HG02642 (cell line): Measurements from ENCODE around the gene SLF1.

Source experiments
- ATAC-seq: cut with Tn5 transposase; IDR thresholded peaks from one replicate; pipeline ENCODE4 v1.9.1; 2021; ENCODE audit warnings: mild to moderate bottlenecking; ENCODE audit not compliant: unreplicated experiment, poor library complexity

Gene SLF1

DNA sequence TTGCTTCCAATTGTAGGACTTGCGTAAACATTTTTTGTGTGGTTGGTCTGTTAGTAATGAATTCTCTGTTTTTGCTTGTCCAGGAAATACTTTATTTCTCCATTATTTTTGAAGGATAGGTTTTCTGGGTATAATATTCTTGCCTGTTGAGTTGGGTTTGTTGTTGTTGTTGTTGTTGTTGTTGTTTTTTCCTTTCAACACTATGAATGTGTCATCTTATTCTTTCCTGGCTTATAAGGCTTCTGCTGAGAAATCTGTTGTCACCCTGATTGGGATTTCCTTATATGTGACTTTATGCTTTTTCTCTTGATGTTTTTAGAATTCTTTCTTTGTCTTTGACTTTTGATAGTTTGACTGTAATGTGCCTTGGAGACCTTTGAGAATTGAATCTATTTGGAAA, 39.8 kb downstream of the SLF1 start:
- ATAC-seq: no peak

GRCh38 chr5:94660506-94660905, 42.0 kb downstream of the SLF1 start:
- no peak for ATAC-seq

GRCh38 chr5:94661086-94661485, 42.6 kb downstream of the SLF1 start:
- ATAC-seq: no peak

DNA sequence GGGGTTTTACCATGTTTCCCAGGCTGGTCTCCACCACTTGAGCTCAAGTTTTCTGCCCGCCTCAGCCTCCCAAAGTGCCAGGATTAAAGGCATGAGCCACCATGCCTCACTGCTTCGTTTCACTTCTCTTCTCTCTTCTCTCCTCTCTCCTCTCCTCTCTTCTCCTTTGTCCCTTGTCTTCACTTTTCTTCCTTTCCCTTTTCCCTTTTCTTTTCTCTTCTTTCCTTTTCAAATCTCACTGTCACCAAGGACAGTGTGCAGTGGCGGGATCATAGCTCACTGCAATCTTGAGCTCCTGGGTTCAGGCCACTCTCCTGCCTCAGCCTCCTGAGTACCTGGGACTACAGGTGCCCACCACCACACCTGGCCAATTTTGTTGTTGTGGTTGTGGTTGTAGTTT, 49.5 kb downstream of the SLF1 start:
- no peak for ATAC-seq

DNA sequence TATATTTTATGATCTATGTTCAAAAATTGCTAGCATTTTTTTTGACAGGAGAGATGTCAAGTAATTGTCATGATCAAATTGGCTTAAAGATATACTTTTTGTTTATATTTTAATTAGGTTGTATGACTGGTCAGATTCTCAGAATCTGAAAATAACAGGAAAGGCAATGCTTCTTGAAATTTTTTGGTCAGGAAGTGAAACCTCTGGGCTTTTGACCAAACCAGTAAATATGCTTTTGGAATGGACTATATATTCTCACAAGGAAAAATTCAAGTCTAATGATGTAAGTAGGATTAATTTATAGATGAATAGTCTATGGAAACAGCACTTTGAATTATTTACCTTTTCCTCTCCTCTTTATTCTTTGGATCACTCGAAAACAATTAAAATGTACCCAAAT, 52.3 kb downstream of the SLF1 start:
- no peak for ATAC-seq

- ATAC-seq: no peak
Observed at GRCh38 chr5:94672746-94673145, 54.3 kb downstream of the SLF1 start.

- no peak for ATAC-seq
Observed at GRCh38 chr5:94674490-94675382, 56.3 kb downstream of the SLF1 start.

DNA sequence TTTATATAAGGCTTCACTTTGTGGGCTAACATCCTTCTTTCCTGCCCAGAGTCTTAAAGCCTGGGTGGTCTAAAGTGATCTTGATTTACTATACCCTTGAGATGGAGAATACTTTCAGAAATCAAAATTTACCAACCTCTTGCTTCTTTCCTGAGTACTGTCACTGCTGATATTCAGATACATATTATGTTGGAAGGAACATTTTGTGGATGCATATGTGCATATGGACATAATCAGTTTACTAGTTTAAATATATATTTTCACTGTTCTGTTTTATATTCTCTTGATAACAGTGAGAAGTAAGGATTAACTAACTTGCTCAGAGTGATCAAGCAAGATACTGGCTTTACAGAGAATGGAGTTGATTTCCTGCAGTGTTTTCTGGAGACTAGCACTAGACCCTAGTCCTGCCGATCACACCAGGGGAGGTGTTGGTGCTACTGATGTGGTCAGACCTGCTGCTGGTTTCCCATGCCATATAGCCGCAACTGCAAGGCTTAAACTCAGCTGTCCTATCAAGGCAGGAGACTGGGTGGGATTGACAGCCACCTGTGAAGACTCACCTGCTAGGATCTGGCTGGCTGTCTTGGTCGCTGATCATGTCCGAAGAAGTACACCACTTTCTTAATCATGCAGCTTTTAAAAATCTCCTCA, 57.6 kb downstream of the SLF1 start:
- ATAC-seq: no peak

DNA sequence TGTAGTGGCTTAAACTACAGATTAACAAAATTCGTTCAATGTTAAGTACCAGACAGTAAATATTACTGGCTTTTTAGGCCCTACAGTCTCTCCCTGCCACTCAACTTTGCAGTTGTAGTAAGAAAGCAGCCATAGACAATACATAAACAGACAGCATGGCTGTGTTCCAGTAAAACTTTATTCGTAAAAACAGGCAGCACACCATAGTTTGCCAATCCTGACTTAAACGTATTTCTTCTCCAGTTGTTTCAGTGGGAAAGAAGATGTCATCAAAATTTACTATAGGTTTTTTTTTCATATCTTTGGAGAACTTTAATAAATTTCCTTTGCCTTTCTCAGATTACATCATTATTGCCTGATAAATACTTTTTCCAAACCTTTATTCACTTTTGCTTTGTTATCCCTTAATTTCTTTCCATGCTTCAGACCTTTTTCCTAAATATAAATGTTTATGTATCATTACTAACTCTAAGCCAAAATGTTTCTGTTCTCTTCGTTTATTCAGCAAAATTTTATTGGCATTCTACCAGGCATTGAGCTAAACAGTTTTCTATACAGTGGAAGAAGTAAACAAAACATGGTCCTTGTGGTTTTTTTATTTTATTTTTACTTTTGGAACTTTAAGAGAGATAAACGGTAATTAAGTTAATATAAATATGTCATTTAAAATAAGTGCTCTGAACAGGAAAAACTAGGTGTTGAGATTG, 64.5 kb downstream of the SLF1 start:
- no peak for ATAC-seq

DNA sequence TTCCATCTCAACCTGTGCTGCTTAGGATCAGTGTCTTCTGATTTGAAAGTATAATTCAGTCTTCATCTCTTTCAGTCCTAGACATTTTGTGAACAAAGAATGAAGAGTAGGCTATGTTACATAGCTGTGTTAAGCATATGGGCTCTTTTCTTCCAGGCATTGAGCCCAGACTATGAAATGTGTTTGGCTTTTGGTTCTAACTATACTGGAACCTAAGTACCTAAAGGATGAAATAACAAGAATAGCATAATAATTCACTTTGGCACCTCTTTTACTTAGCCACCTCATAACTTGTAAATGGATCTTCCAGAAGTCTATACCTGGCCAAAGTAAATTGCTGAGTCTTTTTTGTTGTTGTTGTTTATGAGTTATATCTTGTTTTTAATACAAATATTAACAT, 71.4 kb downstream of the SLF1 start:
- ATAC-seq: no peak

DNA sequence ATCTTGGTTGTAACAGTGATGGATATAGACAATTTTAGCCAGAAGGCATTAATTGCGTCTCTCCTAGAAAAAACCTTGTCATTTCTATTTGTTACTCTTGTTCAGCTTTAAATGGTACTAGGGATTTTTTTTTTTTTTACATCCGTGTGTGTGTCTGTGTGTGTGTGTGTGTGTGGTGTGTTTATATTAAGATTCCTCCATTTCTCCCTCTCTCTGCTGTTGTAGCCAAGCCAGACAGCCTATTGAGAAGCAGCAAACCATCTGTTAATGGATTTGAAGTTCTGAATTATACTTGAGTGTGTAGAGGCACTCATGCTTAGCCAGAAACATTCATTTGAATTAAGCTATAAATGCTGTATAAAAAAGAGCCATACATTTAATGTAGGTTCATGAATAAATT, 72.3 kb downstream of the SLF1 start:
- ATAC-seq: no peak

DNA sequence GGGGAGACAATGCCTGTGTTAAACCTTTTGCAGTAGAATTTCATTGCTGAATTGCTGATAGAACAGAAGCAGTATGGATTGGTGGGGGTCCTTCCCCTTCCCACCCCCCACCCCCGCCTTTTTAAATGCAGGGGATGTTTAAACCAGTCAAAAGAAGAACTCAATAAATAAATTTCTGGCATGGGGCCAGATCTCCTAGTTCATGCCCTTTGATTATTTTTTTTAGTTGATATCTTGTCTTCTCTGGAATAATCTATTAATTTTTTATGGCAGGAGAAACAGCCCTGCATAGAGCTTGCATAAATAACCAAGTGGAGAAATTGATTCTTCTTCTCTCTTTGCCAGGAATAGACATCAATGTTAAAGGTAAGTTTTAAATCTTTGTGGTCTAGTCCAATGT, 72.8 kb downstream of the SLF1 start:
- no peak for ATAC-seq

GRCh38 chr5:94691949-94692348, 73.5 kb downstream of the SLF1 start:
- no peak for ATAC-seq

- ATAC-seq: no peak
Observed at GRCh38 chr5:94692581-94692980, 74.1 kb downstream of the SLF1 start.

DNA sequence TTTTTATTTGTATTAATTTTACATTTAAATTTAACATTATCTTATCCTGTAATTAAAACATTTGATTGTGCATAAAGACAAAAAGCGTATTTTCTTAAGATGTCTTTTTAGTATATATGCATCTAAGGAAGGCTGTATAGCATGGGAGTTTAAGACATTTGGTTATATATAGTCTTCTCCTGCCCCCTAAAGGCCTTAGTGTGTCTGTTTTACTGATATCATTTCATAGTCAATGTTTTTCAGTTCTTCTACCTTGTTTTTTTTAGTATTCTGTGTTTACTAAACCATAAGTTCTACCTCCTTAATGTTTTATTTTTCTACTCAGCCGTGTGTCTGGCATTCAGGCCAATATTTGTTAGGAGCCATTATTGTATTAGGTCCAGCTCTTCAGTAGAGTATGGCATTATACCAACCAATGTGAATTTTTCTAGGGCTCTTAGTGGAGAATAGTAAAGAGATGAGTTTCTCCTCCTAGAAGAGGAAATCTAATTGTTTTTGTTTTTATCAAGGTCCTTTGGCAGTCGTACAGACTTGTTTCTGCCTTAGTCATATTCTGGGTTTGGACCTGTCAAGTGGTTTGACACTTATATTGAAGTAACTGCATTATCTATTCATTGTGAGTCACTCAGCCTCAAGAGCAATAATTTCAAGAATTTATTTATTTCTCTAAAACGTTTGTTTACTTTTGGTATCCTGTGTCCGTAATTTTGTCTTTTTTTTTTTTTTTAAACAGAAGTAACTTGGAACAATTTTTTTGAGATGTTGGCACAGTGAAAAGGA, 74.8 kb downstream of the SLF1 start:
- ATAC-seq: no peak

- no peak for ATAC-seq
Observed at GRCh38 chr5:94693845-94694370, 75.4 kb downstream of the SLF1 start.

DNA sequence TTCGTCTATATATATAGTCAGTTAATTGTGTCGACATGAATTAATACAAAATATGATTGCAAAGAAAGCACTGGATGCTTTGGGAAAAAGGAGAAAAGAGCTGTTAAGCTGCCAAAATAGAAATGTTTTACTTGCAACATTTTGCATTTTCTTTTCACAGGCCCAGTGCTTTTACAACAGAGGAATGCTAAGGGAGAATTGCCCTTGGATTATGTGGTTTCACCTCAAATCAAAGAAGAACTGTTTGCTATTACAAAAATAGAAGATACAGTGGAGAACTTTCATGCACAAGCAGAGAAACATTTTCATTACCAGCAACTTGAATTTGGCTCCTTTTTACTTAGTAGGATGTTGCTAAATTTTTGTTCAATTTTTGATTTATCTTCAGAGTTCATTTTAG, 76.2 kb downstream of the SLF1 start:
- ATAC-seq: no peak

DNA sequence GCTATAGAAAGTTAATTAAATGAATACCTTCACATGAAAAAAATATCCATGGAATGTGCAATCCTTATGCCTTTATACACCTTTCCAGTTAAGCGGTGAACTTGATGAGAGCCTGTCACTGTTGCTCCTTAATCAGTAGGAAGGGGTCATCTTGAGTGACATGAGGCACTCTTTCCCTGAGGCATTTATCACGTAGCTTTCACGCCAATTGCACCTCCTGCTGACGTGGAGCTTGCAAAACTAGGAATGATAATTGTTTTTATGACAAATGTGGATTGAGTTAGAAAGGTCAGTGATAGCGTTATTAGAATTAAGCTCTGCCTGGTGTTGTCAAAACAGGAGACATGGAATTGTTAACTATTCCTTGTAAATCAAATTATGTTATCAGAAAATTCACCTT, 79.7 kb downstream of the SLF1 start:
- no peak for ATAC-seq

GRCh38 chr5:94699562-94699961, 81.1 kb downstream of the SLF1 start:
- no peak for ATAC-seq

DNA sequence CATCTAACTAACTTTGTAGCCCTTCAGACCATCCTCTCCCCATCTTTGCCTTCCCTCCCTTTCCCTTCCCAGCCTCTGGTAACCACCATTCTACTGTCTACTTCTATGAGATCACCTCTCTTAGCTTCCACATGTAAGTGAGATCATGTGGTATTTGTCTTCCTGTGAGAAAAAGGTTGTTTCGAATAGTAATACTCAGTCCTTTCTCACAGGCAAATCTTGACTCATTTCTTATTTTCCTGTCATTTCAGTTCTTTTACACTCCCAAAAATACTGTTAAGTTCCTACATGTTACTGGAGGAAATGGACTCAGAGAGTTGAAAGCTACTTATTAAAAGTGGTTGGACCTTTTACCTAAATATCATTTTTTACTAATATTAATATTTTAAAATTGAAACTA, 82.1 kb downstream of the SLF1 start:
- ATAC-seq: peak; percentile 82
